ENCODE data around the gene ANKRD34A. TPM values are rescaled to one million over a fixed set of nuclear protein-coding genes. Genes with fewer than 3 reads are reported as not detected.

Gene ANKRD34A
- total and polyA plus RNA-seq, 2 donors (not counting 1 experiment from before 2014, with no cell fraction given): 1.2 to 1.9 TPM

GRCh38 chr1:145988773-145989172 is 24.4 kb upstream of the ANKRD34A start:
- H4K20me1 ChIP-seq (ENCODE audit: control insufficient read depth, extremely low read depth, insufficient read depth, low read length): no peaks in the 10 kb centered on the region
- no peak overlapping the region for H3K4me2 ChIP-seq (ENCODE audit: extremely low read depth, insufficient read depth, low read length)
- H3K79me2 ChIP-seq (ENCODE audit: control insufficient read depth, insufficient read depth, low read length): no peaks in the 10 kb centered on the region

GRCh38 chr1:145987926-145988325 is 23.6 kb upstream of the ANKRD34A start:
- DNase-seq (ENCODE audit: low read depth in 2 of 2): no peak
- Histone ChIP-seq H3K9ac (ENCODE audit: insufficient read depth, low read length) (no peak overlapping the region), H3K4me3 (replicated peaks in 1 of 4; ENCODE audit: control extremely low read depth in 1 of 4, insufficient read depth in 1 of 4, low read depth in 3 of 4, low read length in 4 of 4) (no peak overlapping the region), H3K4me2 (ENCODE audit: extremely low read depth, insufficient read depth, low read length) (no peak overlapping the region), H3K4me1 (ENCODE audit: control insufficient read depth, extremely low read depth, insufficient read depth, low read length) (peaks cover 8% of the 10 kb centered on the region), H3K27ac (ENCODE audit: insufficient read depth, low read length) (no peak overlapping the region), H3K9me3 (ENCODE audit: control insufficient read depth, insufficient read depth, low read depth, low read length) (no peaks in the 10 kb centered on the region), H3K27me3 (ENCODE audit: control insufficient read depth, insufficient read depth, low read length) (no peaks in the 10 kb centered on the region), H2AFZ (ENCODE audit: low read length) (no peak overlapping the region), H3K36me3 (ENCODE audit: control insufficient read depth, insufficient read depth, low read length) (no peaks in the 10 kb centered on the region), H3K79me2 (ENCODE audit: control insufficient read depth, insufficient read depth, low read length) (no peaks in the 10 kb centered on the region), H4K20me1 (ENCODE audit: control insufficient read depth, extremely low read depth, insufficient read depth, low read length) (no peaks in the 10 kb centered on the region)
- TF ChIP-seq CTCF (conservative IDR thresholded peaks at IDR 0.05 in 1 of 2, IDR thresholded peaks at IDR 0.05 in 1 of 2; ENCODE audit: low read depth in 1 of 2, low read length in 2 of 2) (no peak), EZH2 (IDR thresholded peaks at IDR 0.05; ENCODE audit: low read length, missing control alignments) (no peak)

More at GRCh38 chr1:145988773-145989172, 24.4 kb upstream of the ANKRD34A start:
- no peak for DNase-seq (ENCODE audit: low read depth in 2 of 2)
- H3K9me3 ChIP-seq (ENCODE audit: control insufficient read depth, insufficient read depth, low read depth, low read length): no peaks in the 10 kb centered on the region
- no peak overlapping the region for H3K4me3 ChIP-seq (replicated peaks in 1 of 4; ENCODE audit: control extremely low read depth in 1 of 4, insufficient read depth in 1 of 4, low read depth in 3 of 4, low read length in 4 of 4)
- H3K27me3 ChIP-seq (ENCODE audit: control insufficient read depth, insufficient read depth, low read length): no peaks in the 10 kb centered on the region
- no peak overlapping the region for H3K9ac ChIP-seq (ENCODE audit: insufficient read depth, low read length)
- TF ChIP-seq EZH2 (IDR thresholded peaks at IDR 0.05; ENCODE audit: low read length, missing control alignments) (no peak), CTCF (conservative IDR thresholded peaks at IDR 0.05 in 1 of 2, IDR thresholded peaks at IDR 0.05 in 1 of 2; ENCODE audit: low read depth in 1 of 2, low read length in 2 of 2) (no peak)
- H3K4me1 ChIP-seq (ENCODE audit: control insufficient read depth, extremely low read depth, insufficient read depth, low read length): peaks cover 10% of the 10 kb centered on the region
- no peak overlapping the region for H3K27ac ChIP-seq (ENCODE audit: insufficient read depth, low read length)
- no peaks in the 10 kb centered on the region for H3K36me3 ChIP-seq (ENCODE audit: control insufficient read depth, insufficient read depth, low read length)
- H2AFZ ChIP-seq (ENCODE audit: low read length): no peak overlapping the region

- Histone ChIP-seq H3K4me1 (ENCODE audit: control insufficient read depth, extremely low read depth, insufficient read depth, low read length) (peaks cover 8% of the 10 kb centered on the region), H3K27ac (ENCODE audit: insufficient read depth, low read length) (no peak overlapping the region), H4K20me1 (ENCODE audit: control insufficient read depth, extremely low read depth, insufficient read depth, low read length) (no peaks in the 10 kb centered on the region), H3K4me3 (replicated peaks in 1 of 4; ENCODE audit: control extremely low read depth in 1 of 4, insufficient read depth in 1 of 4, low read depth in 3 of 4, low read length in 4 of 4) (no peak overlapping the region), H3K27me3 (ENCODE audit: control insufficient read depth, insufficient read depth, low read length) (no peaks in the 10 kb centered on the region), H3K4me2 (ENCODE audit: extremely low read depth, insufficient read depth, low read length) (no peak overlapping the region), H3K79me2 (ENCODE audit: control insufficient read depth, insufficient read depth, low read length) (no peaks in the 10 kb centered on the region), H2AFZ (ENCODE audit: low read length) (no peak overlapping the region), H3K36me3 (ENCODE audit: control insufficient read depth, insufficient read depth, low read length) (no peaks in the 10 kb centered on the region), H3K9me3 (ENCODE audit: control insufficient read depth, insufficient read depth, low read depth, low read length) (no peaks in the 10 kb centered on the region), H3K9ac (ENCODE audit: insufficient read depth, low read length) (no peak overlapping the region)
- TF ChIP-seq CTCF (conservative IDR thresholded peaks at IDR 0.05 in 1 of 2, IDR thresholded peaks at IDR 0.05 in 1 of 2; ENCODE audit: low read depth in 1 of 2, low read length in 2 of 2) (no peak), EZH2 (IDR thresholded peaks at IDR 0.05; ENCODE audit: low read length, missing control alignments) (no peak)
- DNase-seq (ENCODE audit: low read depth in 2 of 2): no peak
These were observed 22.2 kb upstream of the ANKRD34A start for GRCh38 chr1:145986551-145986950.

All from fibroblast of lung (primary cell).